ENCODE measurements around the gene PDE10A. TPM values are rescaled to one million over a fixed set of nuclear protein-coding genes. Genes with fewer than 3 reads are reported as not detected.

Gene PDE10A
- total RNA-seq, 2 donors from 2014 or later, result not detected

- H3K9me3 Mint-ChIP-seq, result no peaks in the 10 kb centered on the region
- ATAC-seq, result no peak
These were observed 6.3 kb downstream of the PDE10A start for GRCh38 chr6:165656581-165657324.

GRCh38 chr6:165655191-165655590 is 7.8 kb downstream of the PDE10A start:
- H3K27me3 Mint-ChIP-seq, result peaks cover 9 to 26% of the 10 kb centered on the region in 2 donors
- no peak overlapping the region for H3K27ac Mint-ChIP-seq
- H3K36me3 Mint-ChIP-seq, result no peaks in the 10 kb centered on the region
- H3K4me1 Mint-ChIP-seq (ENCODE audit: low read depth in 2 of 2), result no peaks in the 10 kb centered on the region
- no peak for ATAC-seq
- no peak overlapping the region for H3K4me3 Mint-ChIP-seq
- H3K9me3 Mint-ChIP-seq, result no peaks in the 10 kb centered on the region
- DNase-seq (ENCODE audit: low spot score), result no peak

More at GRCh38 chr6:165656581-165657324, 6.3 kb downstream of the PDE10A start:
- Mint-ChIP-seq H3K36me3 (no peaks in the 10 kb centered on the region), H3K27ac (no peak overlapping the region), H3K4me3 (no peak overlapping the region), H3K4me1 (ENCODE audit: low read depth in 2 of 2) (no peaks in the 10 kb centered on the region), H3K27me3 (peaks cover 9 to 26% of the 10 kb centered on the region in 2 donors)
- no peak for DNase-seq (ENCODE audit: low spot score)

GRCh38 chr6:165654144-165654543 is 8.9 kb downstream of the PDE10A start:
- H3K9me3 Mint-ChIP-seq, result no peaks in the 10 kb centered on the region
- no peaks in the 10 kb centered on the region for H3K4me1 Mint-ChIP-seq (ENCODE audit: low read depth in 2 of 2)
- no peak overlapping the region for H3K27ac Mint-ChIP-seq
- no peaks in the 10 kb centered on the region for H3K36me3 Mint-ChIP-seq
- DNase-seq (ENCODE audit: low spot score) (no peak), ATAC-seq (peak in 1 of 2 donors; percentile 3)
- H3K27me3 Mint-ChIP-seq, result peaks cover 2 to 15% of the 10 kb centered on the region in 2 donors
- H3K4me3 Mint-ChIP-seq, result no peak overlapping the region

GRCh38 chr6:165653607-165654006 is 9.4 kb downstream of the PDE10A start:
- Mint-ChIP-seq H3K9me3 (no peaks in the 10 kb centered on the region), H3K36me3 (no peaks in the 10 kb centered on the region), H3K4me1 (ENCODE audit: low read depth in 2 of 2) (no peaks in the 10 kb centered on the region), H3K27ac (no peak overlapping the region), H3K4me3 (no peak overlapping the region), H3K27me3 (peaks cover 0 to 10% of the 10 kb centered on the region in 2 donors)
- ATAC-seq (peak; percentile 12 to 22), DNase-seq (ENCODE audit: low spot score) (no peak)

- H3K4me3 Mint-ChIP-seq, result no peak overlapping the region
- H3K9me3 Mint-ChIP-seq, result no peaks in the 10 kb centered on the region
- no peak for DNase-seq (ENCODE audit: low spot score)
- no peaks in the 10 kb centered on the region for H3K4me1 Mint-ChIP-seq (ENCODE audit: low read depth in 2 of 2)
- peaks cover 0 to 6% of the 10 kb centered on the region in 2 donors for H3K27me3 Mint-ChIP-seq
- no peak overlapping the region for H3K27ac Mint-ChIP-seq
- ATAC-seq, result no peak
- H3K36me3 Mint-ChIP-seq, result no peaks in the 10 kb centered on the region
These were observed 9.8 kb downstream of the PDE10A start for GRCh38 chr6:165653196-165653595.

- Mint-ChIP-seq H3K4me3 (no peak overlapping the region), H3K36me3 (no peaks in the 10 kb centered on the region), H3K27me3 (peaks cover 0 to 2% of the 10 kb centered on the region in 2 donors), H3K4me1 (ENCODE audit: low read depth in 2 of 2) (no peaks in the 10 kb centered on the region), H3K9me3 (no peaks in the 10 kb centered on the region), H3K27ac (no peak overlapping the region)
- DNase-seq (ENCODE audit: low spot score), result no peak
- no peak for ATAC-seq
These were observed 10.3 kb downstream of the PDE10A start for GRCh38 chr6:165652766-165653165.

GRCh38 chr6:165649166-165650137 is 13.6 kb downstream of the PDE10A start:
- Mint-ChIP-seq H3K9me3 (no peaks in the 10 kb centered on the region), H3K27ac (no peak overlapping the region), H3K4me1 (ENCODE audit: low read depth in 2 of 2) (no peaks in the 10 kb centered on the region), H3K36me3 (no peaks in the 10 kb centered on the region), H3K27me3 (no peaks in the 10 kb centered on the region), H3K4me3 (no peak overlapping the region)
- DNase-seq (ENCODE audit: low spot score), result no peak
- no peak for ATAC-seq

GRCh38 chr6:165647041-165647440 is 16.0 kb downstream of the PDE10A start:
- no peak overlapping the region for H3K27ac Mint-ChIP-seq
- H3K27me3 Mint-ChIP-seq, result peaks cover 2 to 4% of the 10 kb centered on the region in 2 donors
- no peak overlapping the region for H3K4me3 Mint-ChIP-seq
- no peaks in the 10 kb centered on the region for H3K4me1 Mint-ChIP-seq (ENCODE audit: low read depth in 2 of 2)
- no peaks in the 10 kb centered on the region for H3K36me3 Mint-ChIP-seq
- no peak for DNase-seq (ENCODE audit: low spot score)
- H3K9me3 Mint-ChIP-seq, result no peaks in the 10 kb centered on the region
- ATAC-seq, result no peak

GRCh38 chr6:165645919-165646318 is 17.1 kb downstream of the PDE10A start:
- Mint-ChIP-seq H3K27me3 (peaks cover 2 to 7% of the 10 kb centered on the region in 2 donors), H3K9me3 (no peaks in the 10 kb centered on the region), H3K27ac (no peak overlapping the region), H3K4me3 (no peak overlapping the region), H3K36me3 (no peaks in the 10 kb centered on the region), H3K4me1 (ENCODE audit: low read depth in 2 of 2) (no peaks in the 10 kb centered on the region)
- ATAC-seq (no peak), DNase-seq (ENCODE audit: low spot score) (no peak)

- Mint-ChIP-seq H3K27ac (no peak overlapping the region), H3K4me3 (no peak overlapping the region), H3K9me3 (no peaks in the 10 kb centered on the region), H3K36me3 (no peaks in the 10 kb centered on the region), H3K4me1 (ENCODE audit: low read depth in 2 of 2) (no peaks in the 10 kb centered on the region), H3K27me3 (peaks cover 2 to 7% of the 10 kb centered on the region in 2 donors)
- no peak for DNase-seq (ENCODE audit: low spot score)
- no peak for ATAC-seq
These were observed 18.3 kb downstream of the PDE10A start for GRCh38 chr6:165644586-165645266.

GRCh38 chr6:165643015-165643414 is 20.0 kb downstream of the PDE10A start:
- H3K9me3 Mint-ChIP-seq, result no peaks in the 10 kb centered on the region
- no peak for DNase-seq (ENCODE audit: low spot score)
- H3K27ac Mint-ChIP-seq, result no peak overlapping the region
- peaks cover 4 to 11% of the 10 kb centered on the region in 2 donors for H3K27me3 Mint-ChIP-seq
- no peaks in the 10 kb centered on the region for H3K4me1 Mint-ChIP-seq (ENCODE audit: low read depth in 2 of 2)
- H3K4me3 Mint-ChIP-seq, result no peak overlapping the region
- no peak for ATAC-seq
- no peaks in the 10 kb centered on the region for H3K36me3 Mint-ChIP-seq

GRCh38 chr6:165641672-165642156 is 21.3 kb downstream of the PDE10A start:
- H3K27me3 Mint-ChIP-seq, result peaks cover 4 to 14% of the 10 kb centered on the region in 2 donors
- no peaks in the 10 kb centered on the region for H3K4me1 Mint-ChIP-seq (ENCODE audit: low read depth in 2 of 2)
- no peaks in the 10 kb centered on the region for H3K36me3 Mint-ChIP-seq
- peak in 1 of 2 donors; percentile 40 for ATAC-seq
- no peak for DNase-seq (ENCODE audit: low spot score)
- no peak overlapping the region for H3K4me3 Mint-ChIP-seq
- H3K9me3 Mint-ChIP-seq, result no peaks in the 10 kb centered on the region
- H3K27ac Mint-ChIP-seq, result no peak overlapping the region

- no peaks in the 10 kb centered on the region for H3K4me1 Mint-ChIP-seq (ENCODE audit: low read depth in 2 of 2)
- no peaks in the 10 kb centered on the region for H3K36me3 Mint-ChIP-seq
- ATAC-seq (no peak), DNase-seq (ENCODE audit: low spot score) (no peak)
- H3K9me3 Mint-ChIP-seq, result no peaks in the 10 kb centered on the region
- no peak overlapping the region for H3K27ac Mint-ChIP-seq
- H3K4me3 Mint-ChIP-seq, result no peak overlapping the region
- peaks cover 4 to 14% of the 10 kb centered on the region in 2 donors for H3K27me3 Mint-ChIP-seq
These were observed 22.2 kb downstream of the PDE10A start for GRCh38 chr6:165640806-165641205.
